ENCODE data around the gene ACTR6. TPM values are rescaled to one million over a fixed set of nuclear protein-coding genes. Genes with fewer than 3 reads are reported as not detected.

Gene ACTR6
- total RNA-seq, 2 experiments from 2014 or later: 29.5 to 34.8 TPM

GRCh38 chr12:100273782-100274181 lies 73.2 kb downstream of the ACTR6 start:
- Mint-ChIP-seq H3K4me3 (no peak overlapping the region), H3K9me3 (ENCODE audit: insufficient read depth) (no peaks in the 10 kb centered on the region), H3K27ac (no peak overlapping the region), H3K4me1 (ENCODE audit: low read depth) (peaks cover 16% of the 10 kb centered on the region), H3K36me3 (ENCODE audit: low read depth) (peaks cover 6% of the 10 kb centered on the region), H3K27me3 (ENCODE audit: low read depth) (no peaks in the 10 kb centered on the region)
- CTCF ChIA-PET: no interaction called here
- DNase-seq: no peak
- POLR2A ChIA-PET: no interaction called here
- no peak for ATAC-seq

Small RNA genes lying within 50 kb of the gene (microRNA-seq; reads per million reads assigned to microRNA genes)
- not detected for gene MIR1827

Other genes starting within 250 kb of the ACTR6 start
- not detected for gene ANKS1B, start 215.9 kb upstream of the ACTR6 start, total RNA-seq
- 10 to 100 TPM; 17.8 to 20.5 TPM for gene BLTP3B, start 57.9 kb upstream of the ACTR6 start, total RNA-seq
- gene DEPDC4, start 66.3 kb downstream of the ACTR6 start, total RNA-seq: 1 to 10 TPM; 1.6 to 2.8 TPM
- 10 to 100 TPM; 33.6 to 38.7 TPM for gene SCYL2, start 66.4 kb downstream of the ACTR6 start, total RNA-seq
- gene SLC17A8, start 156.3 kb downstream of the ACTR6 start, total RNA-seq: not detected